GM18870 (cell line): Measurements from ENCODE around the gene TSPAN5.
"Not testable (repeated sequence)": the region's sequence is repeated elsewhere in the genome, so short reads cannot be mapped to it uniquely, and the experiment has no call there.

Source experiments
- ATAC-seq: cut with Tn5 transposase; IDR thresholded peaks from one replicate; pipeline ENCODE4 v1.9.1; 2021; ENCODE audit warnings: moderate library complexity; ENCODE audit not compliant: unreplicated experiment

The TSPAN5 gene

GRCh38 chr4:98658287-98659105 lies at the start of gene TSPAN5:
Gene TSPAN5, minus strand, starts transcription at chr4:98658611.
- ATAC-seq: no peak

GRCh38 chr4:98706935-98707334 lies 48.5 kb upstream of the TSPAN5 start:
- ATAC-seq: no peak

GRCh38 chr4:98706200-98706813 lies 47.9 kb upstream of the TSPAN5 start:
- ATAC-seq: no peak

- not testable (repeated sequence) for ATAC-seq
Observed at GRCh38 chr4:98705586-98705985, 47.2 kb upstream of the TSPAN5 start.

GRCh38 chr4:98700656-98701055 lies 42.2 kb upstream of the TSPAN5 start:
- ATAC-seq: no peak

- ATAC-seq: no peak
Observed at GRCh38 chr4:98694076-98694475, 35.7 kb upstream of the TSPAN5 start.

GRCh38 chr4:98692411-98692810 lies 34.0 kb upstream of the TSPAN5 start:
- ATAC-seq: no peak

GRCh38 chr4:98691588-98691987 lies 33.2 kb upstream of the TSPAN5 start:
- ATAC-seq: no peak

- ATAC-seq: no peak
Observed at GRCh38 chr4:98689507-98690174, 31.2 kb upstream of the TSPAN5 start.

- ATAC-seq: no peak
Observed at GRCh38 chr4:98688411-98689290, 30.2 kb upstream of the TSPAN5 start.

- no peak for ATAC-seq
Observed at GRCh38 chr4:98687876-98688275, 29.5 kb upstream of the TSPAN5 start.

- ATAC-seq: no peak
Observed at GRCh38 chr4:98686847-98687246, 28.4 kb upstream of the TSPAN5 start.

GRCh38 chr4:98686043-98686707 lies 27.8 kb upstream of the TSPAN5 start:
- no peak for ATAC-seq

- no peak for ATAC-seq
Observed at GRCh38 chr4:98685225-98686042, 27.0 kb upstream of the TSPAN5 start.

- ATAC-seq: no peak
Observed at GRCh38 chr4:98682719-98683118, 24.3 kb upstream of the TSPAN5 start.

GRCh38 chr4:98680806-98681205 lies 22.4 kb upstream of the TSPAN5 start:
- ATAC-seq: no peak

- ATAC-seq: no peak
Observed at GRCh38 chr4:98679738-98680137, 21.3 kb upstream of the TSPAN5 start.

- no peak for ATAC-seq
Observed at GRCh38 chr4:98677799-98678198, 19.4 kb upstream of the TSPAN5 start.

- no peak for ATAC-seq
Observed at GRCh38 chr4:98674404-98675173, 16.2 kb upstream of the TSPAN5 start.
